ENCODE measurements around the gene ADAM17.

GRCh38 chr2:9483107-9483506, 72.5 kb downstream of the ADAM17 start:
- TF ChIP-seq CTCF (IDR thresholded peaks at IDR 0.05; ENCODE audit: poor library complexity, severe bottlenecking) (no peak), POLR2AphosphoS5 (IDR thresholded peaks at IDR 0.05) (no peak), EP300 (conservative IDR thresholded peaks at IDR 0.05; ENCODE audit: poor library complexity, severe bottlenecking) (no peak)
